HAP-1 (cell line): Measurements from ENCODE around the gene TRAF4.
A peak's percentile ranks its signal among the peaks of the same experiment; 100 is the strongest.

Experiments used
- DNase-seq, 2 experiments: peaks; one replicate each; pipeline ENCODE4 v3.0.0-alpha.2; 2016 to 2020; ENCODE audit warnings: low spot score in 2 of 2
- H3K27me3 ChIP-seq: fragments of 250-450 bp; sonication (Bioruptor Pico); 2 replicates; pipeline ENCODE4 v1.5.1; 2020; ENCODE audit warnings: low read depth, mild to moderate bottlenecking, moderate library complexity
- H3K36me3 ChIP-seq: fragments of 250-450 bp; sonication (Bioruptor Pico); replicated peaks from 2 replicates; pipeline ENCODE4 v1.5.1; 2020; ENCODE audit warnings: mild to moderate bottlenecking
- H3K4me1 ChIP-seq: fragments of 250-450 bp; sonication (Bioruptor Pico); 2 replicates; pipeline ENCODE4 v1.5.1; 2020; ENCODE audit warnings: mild to moderate bottlenecking
- H3K4me3 ChIP-seq: fragments of 250-450 bp; sonication (Bioruptor Pico); 2 replicates; pipeline ENCODE4 v1.5.1; 2020; ENCODE audit warnings: mild to moderate bottlenecking, moderate library complexity
- H3K9me3 ChIP-seq: fragments of 250-450 bp; sonication (Bioruptor Pico); 2 replicates; pipeline ENCODE4 v1.5.1; 2020; ENCODE audit warnings: mild to moderate bottlenecking, moderate library complexity
- in situ Hi-C: fragments of 300-500 bp; cut with MboI; formaldehyde crosslinking; loops from 3 replicates; pipeline ENCODE4 v1.14.3; 2020; ENCODE audit warnings: low sequenced_read_pairs, inconsistent platforms, mixed read lengths

Gene TRAF4

GRCh38 chr17:28707339-28707720 is 36.5 kb upstream of the TRAF4 start:
- no peak for DNase-seq
- Histone ChIP-seq H3K36me3 (peaks cover 16% of the 10 kb centered on the region), H3K4me3 (no peak overlapping the region), H3K27me3 (no peaks in the 10 kb centered on the region), H3K9me3 (no peaks in the 10 kb centered on the region; the same call in 1 of the 2 replicates), H3K4me1 (peaks cover 21% of the 10 kb centered on the region)
- in situ Hi-C loops: no loop called here

GRCh38 chr17:28710861-28711722 is 32.7 kb upstream of the TRAF4 start:
- in situ Hi-C loops: no loop called here
- peak; percentile 87 to 96 for DNase-seq

GRCh38 chr17:28711723-28712031 is 32.1 kb upstream of the TRAF4 start, which contains the start of gene PROCA1:
Gene PROCA1, minus strand, starts transcription at chr17:28711888. Its CDS starts 228 bp downstream, at chr17:28711660.
- H3K9me3 ChIP-seq: no peaks in the 10 kb centered on the region; the same call in 1 of the 2 replicates
- H3K36me3 ChIP-seq: no peaks in the 10 kb centered on the region
- H3K4me3 ChIP-seq: peak within 1 kb of the TSS; percentile 63
- in situ Hi-C loops: no loop called here
- H3K27me3 ChIP-seq: no peaks in the 10 kb centered on the region
- peaks cover 25% of the 10 kb centered on the region for H3K4me1 ChIP-seq
- DNase-seq: peak in 1 of 2 experiments; percentile 20

More at GRCh38 chr17:28710861-28711722, 32.7 kb upstream of the TRAF4 start:
- Histone ChIP-seq H3K4me3 (peak overlapping the region; percentile 63), H3K27me3 (no peaks in the 10 kb centered on the region), H3K36me3 (no peaks in the 10 kb centered on the region), H3K4me1 (peaks cover 25% of the 10 kb centered on the region), H3K9me3 (no peaks in the 10 kb centered on the region; the same call in 1 of the 2 replicates)

- Histone ChIP-seq H3K4me3 (peak overlapping the region; percentile 63), H3K4me1 (peaks cover 25% of the 10 kb centered on the region), H3K27me3 (no peaks in the 10 kb centered on the region), H3K36me3 (no peaks in the 10 kb centered on the region), H3K9me3 (no peaks in the 10 kb centered on the region; the same call in 1 of the 2 replicates)
- peak; percentile 60 to 86 for DNase-seq
- in situ Hi-C loops: no loop called here
Observed at GRCh38 chr17:28712032-28712704, 31.6 kb upstream of the TRAF4 start.

- DNase-seq: no peak
- no peaks in the 10 kb centered on the region for H3K27me3 ChIP-seq
- H3K9me3 ChIP-seq: no peaks in the 10 kb centered on the region; the same call in 1 of the 2 replicates
- peaks cover 25% of the 10 kb centered on the region for H3K4me1 ChIP-seq
- in situ Hi-C loops: no loop called here
- H3K36me3 ChIP-seq: no peaks in the 10 kb centered on the region
- H3K4me3 ChIP-seq: no peak overlapping the region
Observed at GRCh38 chr17:28712705-28713415, 31.0 kb upstream of the TRAF4 start.

GRCh38 chr17:28714281-28714680 is 29.5 kb upstream of the TRAF4 start:
- no peaks in the 10 kb centered on the region for H3K36me3 ChIP-seq
- in situ Hi-C loops: no loop called here
- no peak for DNase-seq
- H3K9me3 ChIP-seq: no peaks in the 10 kb centered on the region
- H3K27me3 ChIP-seq: no peaks in the 10 kb centered on the region
- no peak overlapping the region for H3K4me3 ChIP-seq
- peaks cover 37% of the 10 kb centered on the region for H3K4me1 ChIP-seq

- in situ Hi-C loops: no loop called here
- Histone ChIP-seq H3K27me3 (no peaks in the 10 kb centered on the region), H3K9me3 (no peaks in the 10 kb centered on the region), H3K36me3 (peaks cover 4% of the 10 kb centered on the region), H3K4me1 (peaks cover 30% of the 10 kb centered on the region), H3K4me3 (no peak overlapping the region)
- no peak for DNase-seq
Observed at GRCh38 chr17:28715217-28715616, 28.6 kb upstream of the TRAF4 start.

GRCh38 chr17:28716740-28717577 is 26.9 kb upstream of the TRAF4 start:
- no peaks in the 10 kb centered on the region for H3K9me3 ChIP-seq
- peaks cover 21% of the 10 kb centered on the region for H3K36me3 ChIP-seq
- no peak overlapping the region for H3K4me3 ChIP-seq
- no peak for DNase-seq
- no peaks in the 10 kb centered on the region for H3K27me3 ChIP-seq
- in situ Hi-C loops: no loop called here
- peaks cover 20% of the 10 kb centered on the region for H3K4me1 ChIP-seq

- DNase-seq: no peak
Observed at GRCh38 chr17:28717578-28718332, 26.1 kb upstream of the TRAF4 start, which contains the start of gene RAB34. Gene RAB34, minus strand, starts transcription at chr17:28717868. Its CDS starts 602 bp downstream, at chr17:28717266.

GRCh38 chr17:28718333-28719020 is 25.3 kb upstream of the TRAF4 start:
- H3K9me3 ChIP-seq: no peaks in the 10 kb centered on the region
- peak; percentile 38 to 67 for DNase-seq
- H3K4me1 ChIP-seq: peaks cover 24% of the 10 kb centered on the region
- H3K4me3 ChIP-seq: peak overlapping the region; percentile 100
- no peaks in the 10 kb centered on the region for H3K27me3 ChIP-seq
- in situ Hi-C loops: no loop called here
- H3K36me3 ChIP-seq: peaks cover 36% of the 10 kb centered on the region

More at GRCh38 chr17:28717578-28718332, 26.1 kb upstream of the TRAF4 start, which contains the start of gene RAB34:
- Histone ChIP-seq H3K36me3 (peaks cover 29% of the 10 kb centered on the region), H3K27me3 (no peaks in the 10 kb centered on the region), H3K4me1 (peaks cover 19% of the 10 kb centered on the region), H3K9me3 (no peaks in the 10 kb centered on the region), H3K4me3 (no peak within 1 kb of the TSS)
- in situ Hi-C loops: no loop called here

GRCh38 chr17:28719021-28719433 is 24.8 kb upstream of the TRAF4 start:
- in situ Hi-C loops: no loop called here
- Histone ChIP-seq H3K4me1 (peaks cover 28% of the 10 kb centered on the region), H3K36me3 (peaks cover 42% of the 10 kb centered on the region), H3K9me3 (no peaks in the 10 kb centered on the region), H3K27me3 (no peaks in the 10 kb centered on the region), H3K4me3 (peak overlapping the region; percentile 100)
- no peak for DNase-seq
